RCC 7860 (cell line): Measurements from ENCODE around the gene POU2F2.

Experiments
- DNase-seq: peaks from one replicate; pipeline ENCODE4 v3.0.0-alpha.2; 2015; ENCODE audit warnings: low spot score
- FAIRE-seq: peaks from 2 replicates; lab custom pipeline; 2012; peaks lifted over from hg19 to GRCh38; lab: Jason Lieb, UNC

The POU2F2 gene

DNA sequence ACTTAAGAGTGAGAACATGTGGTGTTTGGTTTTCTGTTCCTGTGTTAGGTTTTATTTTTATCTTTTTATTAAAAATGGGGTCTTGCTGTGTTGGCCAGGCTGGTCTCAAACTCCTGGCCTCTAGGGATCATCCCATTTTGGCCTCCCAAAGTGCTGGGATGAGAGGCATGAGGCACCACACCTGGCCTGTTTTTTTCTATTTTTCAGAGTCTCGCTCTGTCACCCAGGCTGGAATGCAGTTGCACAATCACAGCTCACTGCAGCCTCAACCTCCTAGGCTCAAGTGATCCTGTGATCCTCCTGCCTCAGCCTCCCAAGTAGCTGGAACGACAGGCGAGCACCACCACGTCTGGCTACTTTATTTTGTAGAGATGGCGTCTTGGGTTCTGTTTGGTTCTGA lies 48.7 kb downstream of the POU2F2 start:
- no peak for DNase-seq
- no peak for FAIRE-seq

DNA sequence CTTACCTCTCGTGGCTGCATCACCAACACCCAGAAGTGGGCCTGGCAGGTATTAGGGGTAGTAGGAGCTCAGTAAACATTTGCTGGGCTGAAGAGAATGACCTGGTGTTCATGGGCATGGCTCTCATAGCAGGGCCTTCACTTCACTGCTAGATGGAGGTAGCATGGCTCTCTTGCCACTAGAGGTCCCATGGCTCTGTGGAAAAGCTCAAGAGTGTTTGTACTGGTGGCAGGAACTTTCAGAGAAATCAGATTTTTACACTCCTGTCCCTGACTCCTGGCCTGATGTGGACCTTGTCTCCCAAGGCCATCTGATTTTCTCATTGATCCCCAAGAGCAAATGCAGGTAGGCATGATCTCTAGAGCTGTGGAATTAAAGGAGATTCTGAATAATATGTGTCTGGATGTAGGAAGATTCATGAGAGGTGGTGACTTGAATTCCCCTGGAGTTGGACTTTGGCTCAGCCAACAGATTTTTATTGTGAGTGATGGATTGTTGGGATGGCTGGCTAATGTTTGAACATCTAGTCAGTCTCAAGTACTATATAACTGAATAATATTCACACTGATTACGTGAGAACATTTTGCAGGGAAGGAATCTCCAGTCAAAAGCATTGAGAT lies 50.6 kb downstream of the POU2F2 start:
- no peak for DNase-seq
- no peak for FAIRE-seq

DNA sequence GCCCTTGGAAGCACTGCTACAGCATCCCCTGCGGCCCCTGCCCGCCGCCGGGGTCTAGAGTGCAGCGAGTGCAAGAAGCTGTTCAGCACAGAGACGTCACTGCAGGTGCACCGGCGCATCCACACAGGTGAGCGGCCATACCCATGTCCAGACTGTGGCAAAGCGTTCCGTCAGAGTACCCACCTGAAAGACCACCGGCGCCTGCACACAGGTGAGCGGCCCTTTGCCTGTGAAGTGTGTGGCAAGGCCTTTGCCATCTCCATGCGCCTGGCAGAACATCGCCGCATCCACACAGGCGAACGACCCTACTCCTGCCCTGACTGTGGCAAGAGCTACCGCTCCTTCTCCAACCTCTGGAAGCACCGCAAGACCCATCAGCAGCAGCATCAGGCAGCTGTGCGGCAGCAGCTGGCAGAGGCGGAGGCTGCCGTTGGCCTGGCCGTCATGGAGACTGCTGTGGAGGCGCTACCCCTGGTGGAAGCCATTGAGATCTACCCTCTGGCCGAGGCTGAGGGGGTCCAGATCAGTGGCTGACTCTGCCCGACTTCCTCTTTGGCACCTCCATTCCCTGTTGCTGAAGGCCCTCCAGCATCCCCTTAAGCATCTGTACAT lies 51.4 kb downstream of the POU2F2 start:
- no peak for DNase-seq
- no peak for FAIRE-seq

DNA sequence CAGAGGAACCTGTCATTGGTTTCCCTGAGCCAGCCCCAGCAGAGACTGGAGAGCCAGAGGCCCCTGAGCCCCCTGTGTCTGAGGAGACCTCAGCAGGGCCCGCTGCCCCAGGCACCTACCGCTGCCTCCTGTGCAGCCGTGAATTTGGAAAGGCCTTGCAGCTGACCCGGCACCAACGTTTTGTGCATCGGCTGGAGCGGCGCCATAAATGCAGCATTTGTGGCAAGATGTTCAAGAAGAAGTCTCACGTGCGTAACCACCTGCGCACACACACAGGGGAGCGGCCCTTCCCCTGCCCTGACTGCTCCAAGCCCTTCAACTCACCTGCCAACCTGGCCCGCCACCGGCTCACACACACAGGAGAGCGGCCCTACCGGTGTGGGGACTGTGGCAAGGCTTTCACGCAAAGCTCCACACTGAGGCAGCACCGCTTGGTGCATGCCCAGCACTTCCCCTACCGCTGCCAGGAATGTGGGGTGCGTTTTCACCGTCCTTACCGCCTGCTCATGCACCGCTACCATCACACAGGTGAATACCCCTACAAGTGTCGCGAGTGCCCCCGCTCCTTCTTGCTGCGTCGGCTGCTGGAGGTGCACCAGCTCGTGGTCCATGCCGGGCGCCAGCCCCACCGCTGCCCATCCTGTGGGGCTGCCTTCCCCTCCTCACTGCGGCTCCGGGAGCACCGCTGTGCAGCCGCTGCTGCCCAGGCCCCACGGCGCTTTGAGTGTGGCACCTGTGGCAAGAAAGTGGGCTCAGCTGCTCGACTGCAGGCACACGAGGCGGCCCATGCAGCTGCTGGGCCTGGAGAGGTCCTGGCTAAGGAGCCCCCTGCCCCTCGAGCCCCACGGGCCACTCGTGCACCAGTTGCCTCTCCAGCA lies 52.1 kb downstream of the POU2F2 start:
- FAIRE-seq (no peak), DNase-seq (no peak)

- DNase-seq (no peak), FAIRE-seq (no peak)
These were observed 53.0 kb downstream of the POU2F2 start for GRCh38 chr19:42079276-42079669.

DNA sequence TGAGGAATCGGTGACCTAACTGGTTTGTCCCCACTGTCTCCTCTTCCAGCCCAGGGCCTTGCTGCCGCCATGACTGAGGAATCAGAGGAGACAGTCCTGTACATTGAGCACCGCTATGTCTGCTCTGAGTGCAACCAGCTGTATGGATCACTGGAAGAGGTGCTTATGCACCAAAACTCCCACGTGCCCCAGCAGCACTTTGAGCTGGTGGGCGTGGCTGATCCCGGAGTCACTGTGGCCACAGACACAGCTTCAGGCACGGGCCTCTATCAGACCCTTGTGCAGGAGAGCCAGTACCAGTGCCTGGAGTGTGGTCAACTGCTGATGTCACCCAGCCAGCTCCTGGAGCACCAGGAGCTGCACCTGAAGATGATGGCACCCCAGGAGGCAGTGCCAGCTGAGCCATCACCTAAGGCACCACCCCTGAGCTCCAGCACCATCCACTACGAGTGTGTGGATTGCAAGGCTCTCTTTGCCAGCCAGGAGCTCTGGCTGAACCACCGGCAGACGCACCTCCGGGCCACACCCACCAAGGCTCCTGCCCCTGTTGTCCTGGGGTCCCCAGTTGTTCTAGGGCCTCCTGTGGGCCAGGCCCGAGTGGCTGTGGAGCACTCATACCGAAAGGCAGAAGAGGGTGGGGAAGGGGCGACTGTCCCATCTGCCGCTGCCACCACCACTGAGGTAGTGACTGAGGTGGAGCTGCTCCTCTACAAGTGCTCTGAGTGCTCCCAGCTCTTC lies 53.5 kb downstream of the POU2F2 start:
- DNase-seq, result no peak
- no peak for FAIRE-seq

DNA sequence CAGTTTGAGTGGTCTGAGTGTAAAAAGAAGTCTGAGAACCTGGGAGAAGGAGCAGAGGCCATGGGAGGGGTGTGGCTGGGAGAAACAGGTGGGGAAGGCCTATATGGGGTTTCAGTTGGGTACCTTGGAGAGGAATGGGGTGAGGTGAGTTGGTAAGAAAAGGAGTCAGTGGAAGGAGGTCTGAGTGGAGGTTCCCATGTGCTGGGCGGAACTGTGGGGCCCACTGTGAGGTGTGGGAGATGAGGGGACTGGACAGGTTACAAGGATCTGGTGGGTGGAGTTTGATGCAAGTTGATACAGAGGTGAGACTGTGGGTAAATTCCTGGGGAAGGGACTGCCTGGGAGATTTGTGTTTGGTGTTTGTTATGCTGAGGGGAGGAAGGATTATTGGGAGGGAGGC lies 54.2 kb downstream of the POU2F2 start:
- FAIRE-seq (no peak), DNase-seq (no peak)

- FAIRE-seq (no peak), DNase-seq (no peak)
These were observed 55.8 kb downstream of the POU2F2 start for GRCh38 chr19:42076380-42076944.

GRCh38 chr19:42075616-42076379 lies 56.4 kb downstream of the POU2F2 start, which contains the start of gene ZNF574:
Gene ZNF574, plus strand, starts transcription at chr19:42076166. Its CDS starts 2,441 bp downstream, at chr19:42078607.
- DNase-seq, result peak; percentile 96
- FAIRE-seq, result peak; percentile 94

GRCh38 chr19:42075364-42075615 lies 57.0 kb downstream of the POU2F2 start:
- DNase-seq (no peak), FAIRE-seq (no peak)

DNA sequence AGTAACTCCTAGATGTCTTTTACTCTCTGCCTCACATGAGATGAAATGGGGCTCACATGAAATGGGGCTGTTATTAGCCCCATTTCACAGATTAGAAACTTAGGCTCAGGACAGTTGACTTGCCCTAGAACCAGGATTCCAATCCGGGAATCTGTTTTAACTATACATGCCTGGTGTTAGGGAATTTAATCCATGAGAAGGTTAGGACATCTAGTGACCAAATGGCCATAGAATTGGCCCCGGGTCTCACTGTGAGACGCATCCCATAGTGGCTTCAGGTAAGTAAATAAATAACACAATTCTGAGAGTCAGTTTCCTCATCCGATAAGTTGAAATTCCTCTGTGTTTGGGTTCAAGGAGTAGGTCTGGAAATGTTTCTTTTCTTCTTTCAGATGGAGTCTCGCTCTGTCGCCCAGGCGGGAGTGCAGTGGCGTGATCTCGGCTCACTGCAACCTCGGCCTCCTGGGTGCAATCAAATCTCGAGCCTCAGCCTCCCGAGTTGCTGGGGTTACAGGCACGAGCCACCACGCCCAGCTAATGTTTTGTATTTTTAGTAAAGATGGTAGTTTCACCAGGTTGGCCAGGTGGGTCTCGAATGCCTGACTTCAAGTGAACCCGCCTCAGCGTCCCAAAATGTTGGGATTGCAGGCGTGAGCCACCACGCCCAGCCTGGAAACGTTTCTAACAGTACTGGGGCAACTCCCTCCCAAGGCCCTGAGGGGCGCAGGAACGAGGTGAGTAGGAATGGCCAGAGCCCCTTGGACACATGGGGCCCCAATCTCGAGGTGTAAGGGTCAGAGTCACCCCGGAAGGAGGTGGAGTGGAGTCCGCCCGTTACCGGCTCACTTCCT lies 57.5 kb downstream of the POU2F2 start:
- FAIRE-seq, result no peak
- no peak for DNase-seq

GRCh38 chr19:42071247-42071646 lies 61.0 kb downstream of the POU2F2 start:
- FAIRE-seq, result no peak

GRCh38 chr19:42069619-42070351 lies 62.5 kb downstream of the POU2F2 start, which contains the start of gene GRIK5:
Gene GRIK5, minus strand, starts transcription at chr19:42070206. Its CDS starts 4,436 bp downstream, at chr19:42065770.
- DNase-seq, result no peak
- no peak for FAIRE-seq

More at GRCh38 chr19:42071247-42071646, 61.0 kb downstream of the POU2F2 start:
- DNase-seq, result no peak

DNA sequence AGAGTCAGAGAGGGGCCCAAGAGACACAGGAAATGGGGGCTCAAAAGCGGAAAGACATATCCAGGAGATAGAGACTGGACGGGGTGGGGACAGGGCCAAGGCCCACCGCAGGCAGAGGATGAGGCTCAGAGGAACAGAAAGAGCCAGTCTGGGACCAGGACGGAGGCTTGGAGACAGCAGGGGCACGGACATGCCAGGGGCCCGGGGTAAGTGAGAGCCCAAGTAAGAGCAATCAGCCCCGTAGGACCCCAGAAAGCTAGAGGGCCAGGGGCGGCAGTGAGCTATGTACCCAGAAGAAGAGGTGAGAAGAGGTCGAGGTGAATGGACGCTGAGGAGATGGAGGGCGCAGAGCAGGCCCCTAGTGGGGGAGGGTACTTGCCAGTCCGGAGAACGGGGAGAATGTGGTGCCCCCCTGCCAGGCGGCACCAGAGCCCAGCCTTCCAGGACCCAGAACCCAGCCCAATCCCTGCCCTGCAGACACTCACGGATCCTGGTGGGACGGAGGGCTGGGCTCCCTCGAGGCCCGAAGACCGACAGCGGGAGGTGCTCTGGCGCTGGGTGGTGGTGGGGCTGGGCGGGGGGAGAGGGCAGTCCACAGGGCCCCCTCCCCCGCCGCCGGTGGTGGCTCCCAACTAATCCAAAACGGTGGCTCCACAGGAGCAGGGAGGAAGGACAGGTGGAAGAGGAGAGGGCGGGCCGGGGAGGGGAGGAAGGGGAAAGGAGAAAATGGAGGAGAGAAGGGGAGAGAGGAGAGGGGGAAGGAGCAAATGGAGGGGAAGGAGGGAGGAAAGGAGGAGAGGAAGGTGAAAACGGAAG lies 63.3 kb downstream of the POU2F2 start:
- DNase-seq (no peak), FAIRE-seq (no peak)

GRCh38 chr19:42068361-42068755 lies 63.9 kb downstream of the POU2F2 start:
- no peak for FAIRE-seq
- DNase-seq, result no peak

- no peak for FAIRE-seq
- no peak for DNase-seq
These were observed 64.8 kb downstream of the POU2F2 start for GRCh38 chr19:42067315-42067888.

DNA sequence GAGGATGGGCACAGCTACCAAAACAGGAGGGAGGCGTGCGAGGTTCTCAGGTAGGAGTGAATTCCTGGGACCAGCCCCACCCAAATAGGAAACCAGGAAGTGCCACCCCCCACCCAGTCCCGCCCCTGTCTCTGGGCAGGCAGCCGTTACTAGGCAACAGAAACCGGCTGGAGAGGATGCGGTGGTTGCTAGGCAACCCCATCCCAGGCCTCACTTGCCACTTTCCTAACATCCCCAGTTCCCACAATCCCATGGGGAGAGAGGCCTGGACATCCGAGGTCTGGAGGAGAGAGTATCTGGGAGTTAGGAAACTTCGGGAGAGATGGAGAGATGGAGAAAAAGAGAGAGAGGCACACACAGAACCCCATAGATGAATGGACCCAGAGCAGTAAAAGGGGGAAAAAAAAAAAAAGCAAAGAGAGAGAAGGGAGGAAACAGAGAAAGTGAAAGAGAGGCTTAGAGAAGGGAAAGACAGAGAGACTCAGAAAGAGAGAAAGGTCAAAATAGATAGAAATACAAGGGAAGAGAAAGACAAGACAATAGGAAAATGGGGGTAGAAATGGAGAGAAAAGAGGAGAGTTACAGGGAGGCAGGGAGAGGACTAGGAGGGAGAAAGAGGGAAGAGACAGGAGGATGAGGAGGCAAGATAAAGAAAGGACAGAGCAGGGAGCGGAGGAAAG lies 66.0 kb downstream of the POU2F2 start:
- no peak for DNase-seq

More for the DNA sequence above, 66.0 kb downstream of the POU2F2 start:
- FAIRE-seq, result no peak
